Heart right ventricle (tissue), 16 donors: Measurements from ENCODE around the gene TP53TG5. TPM values are rescaled to one million over a fixed set of nuclear protein-coding genes. Genes with fewer than 3 reads are reported as not detected.

Experiments
- ATAC-seq, 8 donors: fragments of 200-7000 bp; cut with Tn5 transposase; one replicate each; pipeline ENCODE4 v1.9.1; 2020; ENCODE audit warnings: mild to moderate bottlenecking in 8 of 8, moderate library complexity in 8 of 8, moderate number of reproducible peaks in 1 of 8
- DNase-seq, 2 donors: peaks; one replicate each; pipeline ENCODE4 v3.0.0-alpha.2; 2020
- H3K27ac ChIP-seq, 10 donors: fragments of 200-600 bp; sonication (generic) in 2 of 10; one replicate each; pipeline versions ENCODE4 v1.5.0 to v1.8.0; 2020 to 2022; ENCODE audit warnings: mild to moderate bottlenecking in 3 of 10
- H3K27me3 ChIP-seq, 7 donors: fragments of 200-600 bp; one replicate each; pipeline ENCODE4 v1.8.0; 2021 to 2022; ENCODE audit warnings: mild to moderate bottlenecking in 2 of 7
- H3K36me3 ChIP-seq, 9 donors: fragments of 200-600 bp; sonication (generic) in 1 of 9; one replicate each; pipeline versions ENCODE4 v1.5.0 to v1.8.0; 2020 to 2022; ENCODE audit warnings: mild to moderate bottlenecking in 2 of 9
- H3K4me1 ChIP-seq, 9 donors: fragments of 200-600 bp; sonication (generic) in 1 of 9; one replicate each; pipeline versions ENCODE4 v1.5.0 to v1.8.0; 2020 to 2022; ENCODE audit warnings: mild to moderate bottlenecking in 4 of 9
- H3K4me3 ChIP-seq, 10 donors: fragments of 200-600 bp; sonication (generic) in 2 of 10; one replicate each; pipeline versions ENCODE4 v1.5.0 to v1.8.0; 2020 to 2022; ENCODE audit warnings: mild to moderate bottlenecking in 7 of 10, moderate library complexity in 2 of 10
- H3K9me3 ChIP-seq, 11 donors: fragments of 200-600 bp in 10 of 11; sonication (generic) in 2 of 11; one replicate each; pipeline versions ENCODE4 v1.5.0 to v1.8.0; 2013 to 2022; ENCODE audit warnings: mild to moderate bottlenecking in 2 of 11, control low read depth in 1 of 11, moderate library complexity in 1 of 11
- CTCF ChIP-seq, 9 donors: fragments of 200-600 bp; sonication (generic) in 2 of 9; IDR thresholded peaks; one replicate each; pipeline versions ENCODE4 v1.5.0 to v1.8.0; 2021 to 2022; ENCODE audit warnings: antibody characterized with exemption in 9 of 9, mild to moderate bottlenecking in 5 of 9, moderate library complexity in 1 of 9
- WGBS, 2 donors: extraction: QIAGEN DNeasy Blood & Tissue Kit; methylation state at CpG; one replicate each; pipeline ENCODE4 v1.1.7; 2013; ENCODE audit warnings: inconsistent platforms in 1 of 2; 5-methylcytosine and 5-hydroxymethylcytosine counted together
- intact Hi-C, 10 donors: fragments of 100-400 bp; cut with DNase I; formaldehyde crosslinking; loops; one replicate each; pipeline versions ENCODE4 v1.11.1 to v1.14.2; 2022
- polyA plus RNA-seq, 2 donors: library from polyadenylated mRNA; stranded (reverse); fragments of 200-250 nt; gene quantifications; one replicate each; pipeline ENCODE4 v1.2.3, GENCODE V29; 2013
- total RNA-seq, 10 donors: library from RNA; stranded (reverse); fragmentation: NEBNext Ultra II Directional in 3 of 10; extraction: Animal tissue kit (Norgen Biotek cat#: 25700) in 3 of 10; gene quantifications; one replicate each; pipeline versions ENCODE4 v1.2.1 to v1.2.4, GENCODE V29; 2021 to 2023
- donor health status: Arrhythmogenic right ventricular cardiomyopathy.
- donor health status: ischemic (EF 13 %, LVEDD 7.1; RV severe dilation, severe dysfunction).
- donor health status: healthy with polysubstance abuse.
- donor health status: DM: no; HTN: yes; CAD: no.
- donor health status: DM: no; HTN: no; CAD: no.
- donor health status: ischemic (EF 25% LVEDD 6.9; RV normal size, moderate dysfunction).
- donor health status: ischemic (EF 25% LVEDD 5.7; RV mildly dilated, moderate dysfunction).
- donor health status: healthy.
- donor health status: DM: yes; HTN: yes; CAD: no.
- donor health status: Ischemic cardiomyopathy.
- donor health status: ischemic (EF 35%, LVEDD 5.7; RV mildly dilated, moderate dysfunction).
- donor health status: nonischemic (EF 11% LVEDD 7.7; RV severe dilation, severe dysfunction).
- donor health status: DM: yes; HTN: yes; CAD: no.
- donor health status: PGD.
- donor health status: ischemic (EF 29% LVEDD 5.4; RV normal size, mild dysfunction).
- donor health status: nonischemic (EF 23%, LVEDD 6.1; RV moderate dilation, normal function).

Gene TP53TG5
- total and polyA plus RNA-seq, 12 donors: 0.43 to 2.4 (median 1.2) TPM

- Histone ChIP-seq H3K9me3 (no peaks in the 10 kb centered on the region), H3K4me1 (peaks cover 12 to 71% (median 51%) of the 10 kb centered on the region in 9 donors), H3K27ac (peak overlapping the region; percentile 75 to 97 (median 94)), H3K36me3 (peaks cover 0 to 43% (median 13%) of the 10 kb centered on the region in 9 donors), H3K4me3 (peak overlapping the region in 2 of 10 donors; percentile 0 to 12), H3K27me3 (no peaks in the 10 kb centered on the region)
- WGBS, 2 donors: 31 to 46% methylated on average over 15 of the region's 15 CpGs
- peak; percentile 42 to 67 (median 55) for ATAC-seq
- no peak for TF ChIP-seq CTCF (IDR thresholded peaks at IDR 0.05)
- intact Hi-C loops: no loop called here
- DNase-seq: peak; percentile 47 to 53
These were observed 40.6 kb downstream of the TP53TG5 start for GRCh38 chr20:45337367-45338120.

GRCh38 chr20:45336530-45337366, 41.4 kb downstream of the TP53TG5 start:
- ATAC-seq: peak; percentile 3 to 64 (median 53)
- Histone ChIP-seq H3K27ac (peak overlapping the region; percentile 75 to 97 (median 94)), H3K27me3 (no peaks in the 10 kb centered on the region), H3K36me3 (peaks cover 0 to 51% (median 16%) of the 10 kb centered on the region in 9 donors), H3K4me3 (peak overlapping the region in 1 of 10 donors; percentile 12), H3K9me3 (no peaks in the 10 kb centered on the region), H3K4me1 (peaks cover 12 to 63% (median 45%) of the 10 kb centered on the region in 9 donors)
- no peak for DNase-seq
- intact Hi-C loops: no loop called here
- 53 to 65% methylated on average over 11 of the region's 11 CpGs for WGBS, 2 donors
- TF ChIP-seq CTCF (IDR thresholded peaks at IDR 0.05): no peak

- DNase-seq: no peak
- Histone ChIP-seq H3K36me3 (peaks cover 0 to 97% (median 36%) of the 10 kb centered on the region in 9 donors), H3K27ac (no peak overlapping the region)
These were observed 47.6 kb downstream of the TP53TG5 start for GRCh38 chr20:45330476-45330875.

More at GRCh38 chr20:45330476-45330875, 47.6 kb downstream of the TP53TG5 start:
- TF ChIP-seq CTCF (IDR thresholded peaks at IDR 0.05): no peak
- WGBS, 2 donors: 94 to 95% methylated on average over 3 of the region's 3 CpGs
- intact Hi-C loops: no loop called here
- H3K4me1 ChIP-seq: peaks cover 0 to 8% (median 0%) of the 10 kb centered on the region in 9 donors
- ATAC-seq: no peak
- H3K9me3 ChIP-seq: no peaks in the 10 kb centered on the region
- H3K27me3 ChIP-seq: no peaks in the 10 kb centered on the region
- no peak overlapping the region for H3K4me3 ChIP-seq
